A375 (cell line): ENCODE data around the gene ZNF485. TPM values are rescaled to one million over a fixed set of nuclear protein-coding genes. Genes with fewer than 3 reads are reported as not detected.

Experiments
- total RNA-seq: library from RNA; depleted of rRNA; stranded (reverse); fragments of >200 nt; shearing (Covaris generic); gene quantifications from 2 replicates; pipeline ENCODE4 v1.2.3, GENCODE V29; 2014; rRNA removed

Gene ZNF485
- total RNA-seq: 2.8 and 4.2 TPM in 2 replicates

DNA sequence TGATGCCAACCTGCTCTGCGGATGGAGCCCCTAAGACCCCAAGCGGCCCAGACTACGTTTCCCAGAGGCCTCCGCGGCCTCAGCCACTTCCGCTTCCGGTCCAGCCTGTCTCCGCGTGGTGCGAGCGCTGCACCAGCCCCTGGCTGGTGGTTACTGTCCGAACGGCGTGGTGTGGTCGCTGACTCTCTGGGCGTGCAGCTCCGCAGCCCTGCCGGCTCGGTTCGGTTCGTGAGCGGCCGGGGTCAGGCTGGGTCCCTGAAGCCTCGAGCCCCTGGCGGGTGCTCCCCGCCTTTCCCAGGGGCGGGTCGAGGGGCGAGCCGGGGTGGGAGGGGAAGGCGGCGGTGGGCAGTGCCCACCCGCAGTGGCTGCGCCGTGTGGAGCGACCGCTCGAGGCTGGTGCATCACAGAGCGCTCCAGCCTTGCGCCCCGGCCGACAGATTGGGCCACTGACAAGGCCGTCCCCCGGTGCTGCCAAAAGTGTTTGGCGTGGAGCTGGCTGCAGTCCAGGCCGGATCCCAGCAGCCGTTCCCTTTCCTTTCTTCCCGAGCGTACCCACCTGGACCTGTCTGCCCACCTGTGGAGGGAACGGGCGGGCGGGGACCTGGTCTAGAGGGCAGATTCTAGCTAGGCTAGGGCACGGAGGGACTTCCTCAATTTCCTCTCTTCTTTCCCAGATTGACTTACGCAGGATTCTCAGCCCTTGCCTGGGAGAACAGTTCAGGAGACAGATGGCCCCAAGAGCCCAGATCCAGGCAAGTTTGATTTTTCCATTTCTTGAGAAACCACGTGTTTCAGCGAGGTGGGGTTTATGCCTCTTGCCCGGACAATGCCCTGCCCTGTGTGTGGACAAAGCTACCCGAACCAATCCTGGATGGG lies at the start of gene ZNF485:
ZNF485 (plus strand) TSS at position 116 of the 876 bp plus-strand sequence; CDS start at position 729, 613 bp downstream.

DNA sequence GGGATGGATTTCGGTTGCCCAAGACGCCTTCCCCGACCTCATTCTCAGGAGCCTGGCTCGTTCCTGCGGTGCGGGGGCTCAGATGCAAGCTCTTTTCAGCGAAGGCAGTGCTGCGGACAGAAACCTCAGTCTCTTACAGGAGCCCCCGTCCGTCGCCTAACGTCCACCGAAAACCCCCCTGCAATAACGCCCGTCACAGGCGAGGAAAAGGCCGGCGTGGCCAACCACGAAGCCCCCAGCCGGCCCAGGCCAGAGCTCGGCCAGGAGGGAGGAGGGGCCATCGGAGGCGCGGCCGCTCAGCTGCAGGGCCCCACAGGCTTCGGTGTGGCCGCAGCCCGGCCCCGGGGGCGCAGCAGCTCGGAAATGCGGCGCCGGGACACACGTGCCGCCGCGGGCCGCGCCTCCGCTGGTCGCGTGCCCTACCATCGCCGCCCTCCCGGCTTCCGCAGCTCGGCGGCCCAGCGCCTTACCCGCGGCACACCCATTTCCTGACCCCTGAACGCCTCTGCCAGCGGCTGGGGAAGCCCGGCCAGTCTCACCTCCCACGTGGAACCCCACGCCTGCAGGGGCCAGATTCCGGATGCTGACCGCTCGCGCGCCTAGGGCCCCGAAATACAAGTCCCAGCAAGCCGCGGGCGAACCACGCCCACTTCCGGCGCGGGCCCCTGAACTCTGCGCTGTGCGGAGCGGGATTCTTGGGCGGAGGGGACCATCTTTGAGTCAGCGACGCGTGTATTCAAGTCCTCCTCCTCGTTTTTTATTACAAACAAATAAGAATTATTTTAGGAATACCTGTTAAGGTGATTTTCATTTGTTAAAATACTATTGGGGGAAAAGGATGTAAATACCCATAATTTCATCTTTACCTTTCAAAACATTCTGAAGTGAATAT lies 32.0 kb upstream of the ZNF485 start, which contains the start of gene ZNF239:
ZNF239 (minus strand) TSS at position 616 of the 892 bp plus-strand sequence. CDS start 16,537 bp downstream, outside the sequence.

DNA sequence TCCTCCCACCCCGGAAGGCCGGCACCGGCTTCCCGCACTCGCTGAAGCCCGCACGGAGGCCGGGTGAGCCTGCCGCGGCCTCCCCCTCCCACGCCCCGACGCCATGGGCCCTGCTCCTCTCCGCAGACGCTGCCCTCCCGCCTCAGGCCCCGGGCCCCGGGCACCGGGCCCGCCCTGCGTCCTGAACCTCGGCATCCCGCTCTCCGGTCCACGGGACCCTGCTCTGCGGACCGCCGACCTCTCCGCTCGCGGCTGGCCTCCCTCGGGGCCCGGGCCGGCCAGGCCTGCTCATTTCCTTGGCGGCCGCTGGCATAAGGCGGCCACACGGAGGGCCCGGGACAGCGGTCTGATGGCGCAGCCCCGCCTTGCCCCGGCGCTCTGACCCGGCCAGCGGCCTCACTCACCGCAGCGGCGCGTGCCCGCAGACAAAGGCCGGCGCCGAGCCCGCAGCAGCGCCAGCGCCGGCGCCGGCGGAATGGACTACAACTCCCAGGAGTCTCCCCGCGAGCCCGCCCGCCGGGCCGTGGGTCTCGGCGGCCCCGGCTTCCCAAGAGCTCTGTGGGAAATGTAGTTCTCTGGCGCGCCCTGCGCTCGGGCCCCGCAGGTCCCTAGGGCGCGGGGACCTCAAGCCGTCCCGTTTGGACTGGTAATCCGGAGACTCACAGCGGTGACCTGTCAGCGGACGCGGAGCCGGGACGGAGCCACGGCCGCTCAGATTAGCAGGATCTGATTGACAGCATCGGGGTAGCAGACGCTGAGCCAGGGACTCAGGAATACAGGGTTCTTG lies 42.4 kb downstream of the ZNF485 start, which contains the start of gene ZNF32:
ZNF32 (minus strand) TSS at position 484 of the 787 bp plus-strand sequence. CDS start 2,748 bp downstream, outside the sequence.

Other genes with a start within 250 kb of the ZNF485 start
- not detected in 2 replicates for gene FXYD4, start 234.8 kb upstream of the ZNF485 start, total RNA-seq
- 275 and 284 TPM in 2 replicates for gene HNRNPF, start 197.3 kb upstream of the ZNF485 start, total RNA-seq
- gene ZNF487, start 169.3 kb upstream of the ZNF485 start, total RNA-seq: 1.5 and 4.9 TPM in 2 replicates
- 1.7 and 2.6 TPM in 2 replicates for gene ZNF239, start 31.8 kb upstream of the ZNF485 start, total RNA-seq
- gene ZNF32, start 42.4 kb downstream of the ZNF485 start, total RNA-seq: 18.2 and 24.4 TPM in 2 replicates